Activated gamma-delta T cell (primary cell): ENCODE data around the gene WBP1L.
"Not testable (repeated sequence)": the region's sequence is repeated elsewhere in the genome, so short reads cannot be mapped to it uniquely, and the experiment has no call there.

Experiments used
- DNase-seq: peaks from one replicate; lab custom pipeline; 2025; lab: John Stamatoyannopoulos, UW

WBP1L gene

DNA sequence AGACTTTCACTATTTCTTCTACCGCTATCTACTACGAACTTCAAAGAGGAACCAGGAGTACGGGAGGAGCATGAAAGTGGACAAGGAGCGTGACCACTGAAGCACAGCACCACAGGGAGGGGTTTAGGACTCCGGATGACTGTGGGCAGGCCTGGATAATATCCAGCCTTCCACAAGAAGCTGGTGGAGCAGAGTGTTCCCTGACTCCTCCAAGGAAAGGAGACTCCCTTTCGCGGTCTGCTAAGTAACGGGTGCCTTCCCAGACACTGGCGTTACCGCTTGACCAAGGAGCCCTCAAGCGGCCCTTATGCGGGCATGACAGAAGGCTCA is 15.2 kb downstream of the WBP1L start:
- DNase-seq: not testable (repeated sequence)

DNA sequence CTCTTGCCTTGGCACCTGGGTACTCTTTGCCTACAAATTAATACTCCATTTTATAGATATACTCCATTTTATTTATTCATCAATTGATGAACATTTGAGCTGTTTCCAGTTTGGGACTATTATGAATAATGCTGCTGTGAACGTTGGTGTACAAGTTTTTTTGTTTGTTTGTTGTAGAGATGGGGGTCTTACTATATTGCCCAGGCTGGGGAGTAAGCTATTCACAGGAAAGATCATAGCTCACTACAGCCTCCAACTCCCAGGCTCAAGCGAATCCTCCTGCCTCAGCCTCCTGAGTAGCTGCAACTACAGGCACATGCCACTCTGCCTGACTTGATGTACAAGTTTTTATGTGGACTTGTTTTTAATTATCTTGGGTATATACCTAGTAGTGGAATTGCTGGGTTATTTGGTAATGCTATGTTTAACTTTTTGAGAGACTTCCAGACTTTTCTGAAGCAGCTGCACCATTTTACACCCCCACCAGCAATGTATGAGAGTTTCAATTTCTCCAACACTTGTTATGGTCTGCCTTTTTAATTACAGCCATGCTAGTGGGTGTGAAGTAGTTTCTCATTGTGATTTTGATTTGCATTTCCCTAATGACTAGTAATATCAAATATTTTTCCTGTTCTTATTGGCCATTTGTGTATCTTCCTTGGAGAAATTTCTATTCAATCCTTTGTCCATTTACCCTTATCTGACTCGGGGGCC is 15.9 kb downstream of the WBP1L start:
- DNase-seq: no peak

- no peak for DNase-seq
Observed at GRCh38 chr10:102761981-102762380, 18.2 kb downstream of the WBP1L start.

DNA sequence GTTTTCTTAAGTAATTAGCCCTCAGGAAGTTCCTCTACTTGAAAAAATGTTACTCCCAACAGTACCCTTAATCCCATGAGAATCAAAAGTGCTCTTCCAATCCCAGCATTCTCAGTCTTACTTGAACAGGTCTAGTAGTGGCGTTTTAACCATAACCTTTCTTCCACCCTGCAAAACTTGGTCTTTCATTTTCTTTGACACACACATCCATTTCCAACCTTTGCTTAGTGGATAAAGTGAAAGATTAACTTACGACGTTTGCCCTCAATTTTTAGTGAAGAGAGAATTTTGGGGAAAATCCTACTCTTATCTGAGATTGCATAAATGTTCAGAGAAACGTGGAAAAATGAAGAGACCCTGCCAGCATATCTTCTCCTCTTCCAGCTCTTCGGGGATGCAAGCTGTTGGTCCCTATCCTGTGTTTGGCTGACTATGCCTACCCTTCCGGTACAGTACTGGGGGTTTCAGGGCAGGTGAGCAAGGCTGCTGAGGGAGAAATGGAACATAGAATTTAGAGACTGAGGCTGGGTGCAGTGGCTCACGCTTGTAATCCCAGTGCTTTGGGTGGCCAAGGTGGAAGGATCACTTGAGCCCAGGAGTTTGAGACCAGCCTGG is 18.8 kb downstream of the WBP1L start:
- no peak for DNase-seq

DNA sequence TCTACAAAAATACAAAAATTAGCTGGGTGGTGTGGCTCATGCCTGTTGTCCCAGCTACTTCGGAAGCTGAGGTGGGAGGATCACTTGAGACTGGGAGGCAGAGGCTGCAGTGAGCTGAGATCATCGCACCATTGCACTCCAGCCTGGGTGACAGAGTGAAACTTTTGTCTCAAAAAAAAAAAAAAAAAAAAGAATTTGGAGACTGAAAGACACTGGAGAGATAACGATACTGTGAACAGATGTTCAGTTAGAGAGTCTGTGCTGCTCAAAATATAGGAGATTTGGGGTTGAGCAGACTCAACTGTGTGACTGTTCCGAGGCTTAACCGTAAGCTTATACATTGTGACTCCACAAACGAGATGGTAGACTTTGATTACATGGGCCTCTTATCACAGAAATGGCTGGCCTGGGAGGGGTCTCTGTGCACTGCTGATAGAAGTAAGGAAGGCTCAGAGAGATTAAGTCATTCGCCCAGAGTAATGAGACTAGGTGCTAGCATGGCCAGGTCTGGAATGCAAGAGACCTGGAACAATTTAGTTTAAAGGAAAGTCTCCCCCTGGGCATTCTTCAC is 19.4 kb downstream of the WBP1L start:
- no peak for DNase-seq

DNA sequence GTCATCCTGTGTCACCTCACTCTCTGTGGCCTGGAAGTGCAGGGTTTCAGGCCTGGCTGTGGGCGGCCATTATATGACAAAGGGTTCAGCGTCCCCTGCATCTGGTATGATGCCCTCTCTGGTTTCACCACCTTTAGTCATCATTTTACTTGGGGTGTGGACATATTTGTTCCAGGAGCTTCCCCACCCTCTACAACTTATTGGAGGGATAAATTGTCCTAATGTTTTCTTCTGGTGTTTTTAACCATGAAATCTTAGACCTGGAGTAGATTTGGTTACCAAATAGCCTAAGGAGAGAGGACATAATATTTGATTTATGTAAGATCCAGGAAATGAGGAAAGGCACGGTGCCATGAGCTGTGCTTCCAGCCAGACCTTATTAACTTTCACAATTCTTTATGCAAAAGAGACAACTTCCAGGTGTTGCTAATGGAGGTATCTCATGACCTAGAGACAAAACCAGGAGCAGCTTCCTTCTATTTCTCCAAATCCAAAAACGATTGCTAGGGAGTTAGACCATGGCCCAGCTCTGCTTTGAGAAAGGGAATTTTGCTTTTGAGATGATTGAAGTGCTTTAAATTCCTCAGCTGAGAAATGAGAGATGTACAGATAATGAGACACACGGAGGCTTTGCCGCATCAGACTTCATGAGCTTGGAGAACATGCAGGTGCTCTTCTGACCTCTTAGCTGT is 20.9 kb downstream of the WBP1L start:
- no peak for DNase-seq

- no peak for DNase-seq
Observed at GRCh38 chr10:102765336-102765735, 21.6 kb downstream of the WBP1L start.

GRCh38 chr10:102767428-102768160 is 23.8 kb downstream of the WBP1L start:
- no peak for DNase-seq

- no peak for DNase-seq
Observed at GRCh38 chr10:102769375-102770107, 25.8 kb downstream of the WBP1L start.

DNA sequence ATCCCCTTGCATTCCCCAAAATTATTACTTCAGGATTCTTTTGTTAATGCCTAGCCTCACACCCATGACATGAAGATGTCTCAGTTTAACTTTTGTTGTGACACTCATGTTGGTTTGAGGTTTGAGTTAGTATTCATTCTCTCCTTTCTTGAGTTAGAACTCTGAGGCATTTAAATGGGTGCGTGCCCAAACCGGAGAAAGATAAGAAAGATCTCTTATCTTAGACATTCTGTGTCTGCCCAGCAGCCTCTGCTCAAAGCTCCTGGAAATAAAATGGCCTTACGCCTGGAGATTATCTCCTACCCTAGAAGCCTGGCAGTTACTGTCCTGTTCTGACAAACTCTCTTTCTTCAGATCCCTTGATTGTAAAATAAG is 26.3 kb downstream of the WBP1L start:
- DNase-seq: no peak

DNA sequence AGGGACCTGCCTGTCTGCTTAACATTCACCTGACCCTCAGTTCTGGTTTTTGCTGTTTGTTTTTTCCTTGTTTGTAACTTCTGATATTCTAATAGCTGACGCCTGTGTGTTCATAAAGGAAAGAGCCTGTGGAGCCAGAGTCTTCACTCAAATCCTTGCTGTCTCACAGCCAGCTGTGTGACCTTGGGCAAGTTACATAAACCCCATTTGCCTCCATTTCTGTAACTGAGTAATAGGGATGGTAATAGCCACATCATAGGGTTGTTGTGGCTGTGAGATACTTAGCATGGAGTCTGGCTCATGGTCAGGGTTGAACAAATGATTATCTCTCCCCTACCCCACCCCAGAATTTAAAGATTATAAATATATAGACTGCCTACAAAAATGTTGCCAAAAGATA is 27.0 kb downstream of the WBP1L start:
- DNase-seq: no peak

GRCh38 chr10:102773320-102773719 is 29.6 kb downstream of the WBP1L start:
- DNase-seq: no peak

GRCh38 chr10:102773986-102774385 is 30.2 kb downstream of the WBP1L start:
- DNase-seq: no peak

DNA sequence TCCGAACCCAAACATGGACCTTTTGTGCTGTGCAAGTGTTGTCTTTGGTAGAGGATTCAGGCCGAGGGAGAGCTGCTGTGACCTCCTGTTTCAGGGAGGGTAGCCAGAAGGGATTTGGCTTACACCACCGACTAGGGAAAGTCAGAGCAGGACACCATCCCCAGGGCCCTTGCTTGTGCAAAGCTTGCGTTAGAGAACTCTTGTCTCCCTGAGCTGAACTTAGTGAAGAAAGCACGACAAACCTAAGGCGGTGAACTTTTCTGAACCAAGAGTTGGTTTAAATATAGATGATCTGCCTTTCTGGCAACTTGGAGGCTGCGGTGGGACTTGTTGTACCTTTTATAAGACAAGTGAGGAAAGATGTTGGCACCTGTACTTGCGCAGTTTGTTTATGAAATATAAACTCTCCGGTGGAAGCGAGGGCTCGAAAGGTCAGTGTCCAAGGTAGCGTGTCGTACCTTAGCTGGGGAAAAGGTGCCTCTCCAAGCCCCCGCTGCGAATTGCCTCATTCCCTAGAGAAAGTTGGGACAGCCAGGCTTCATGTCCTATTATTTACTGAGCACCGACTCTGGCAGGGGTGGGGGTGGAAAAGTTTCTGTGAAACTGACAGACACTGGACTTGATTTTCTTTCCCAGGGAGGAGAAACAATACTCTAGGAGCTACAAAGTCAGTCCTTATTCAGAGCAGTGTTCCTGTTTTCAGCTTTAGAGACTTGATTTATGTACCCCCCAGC is 31.6 kb downstream of the WBP1L start:
- no peak for DNase-seq

GRCh38 chr10:102775935-102776669 is 32.4 kb downstream of the WBP1L start:
- no peak for DNase-seq

- no peak for DNase-seq
Observed at GRCh38 chr10:102776779-102777456, 33.2 kb downstream of the WBP1L start.

DNA sequence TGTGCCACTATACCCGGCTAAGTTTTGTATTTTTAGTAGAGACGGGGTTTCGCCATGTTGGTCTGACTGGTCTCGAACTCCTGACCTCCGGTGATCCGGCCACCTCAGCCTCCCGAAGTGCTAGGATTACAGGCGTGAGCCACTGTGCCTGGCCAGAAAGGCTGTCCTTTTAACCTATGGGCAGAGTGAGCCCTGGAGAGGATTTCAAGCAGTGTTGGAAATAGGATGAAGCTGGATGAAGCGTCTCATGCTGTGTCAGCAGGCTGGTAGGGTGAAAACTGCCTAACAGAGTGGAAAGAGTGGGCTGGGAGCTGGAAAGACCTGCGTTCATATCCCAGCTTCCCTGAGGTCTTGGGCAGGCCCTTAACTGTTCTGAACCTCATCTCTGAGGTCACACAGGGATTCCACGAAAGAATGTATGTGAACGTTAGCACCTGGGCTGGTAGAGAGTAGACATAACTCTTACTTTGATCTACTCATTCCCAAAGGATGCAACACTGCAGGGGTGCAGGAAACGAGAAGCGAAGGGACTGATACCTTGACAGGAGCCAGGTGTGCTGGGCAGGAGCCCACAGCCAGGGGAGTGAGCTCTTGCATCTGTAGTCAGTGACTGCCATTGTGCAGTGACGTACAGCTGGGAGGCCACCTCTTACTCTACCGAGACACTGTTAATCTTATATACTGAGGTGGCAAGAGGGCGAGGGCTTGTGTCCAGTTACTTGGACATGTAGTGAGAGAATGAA is 34.1 kb downstream of the WBP1L start:
- DNase-seq: no peak

DNA sequence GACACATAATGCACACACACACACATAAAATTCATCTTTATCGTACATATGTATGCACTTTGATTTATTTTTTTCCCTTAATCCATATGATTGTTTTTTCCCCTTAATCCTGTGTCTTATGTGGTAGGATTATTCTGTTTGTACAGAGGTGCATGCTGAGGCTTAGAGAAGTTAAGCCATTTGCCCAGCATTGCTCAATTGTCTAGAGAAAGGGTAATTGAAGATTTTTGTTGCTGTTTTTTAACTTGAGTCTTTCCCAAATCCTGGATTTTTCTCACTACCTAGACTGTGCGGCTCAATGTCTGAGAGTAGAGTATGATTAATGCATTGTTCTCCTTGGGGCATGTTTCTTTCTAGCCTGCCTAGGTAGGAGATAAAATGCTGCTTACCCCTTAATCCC is 35.0 kb downstream of the WBP1L start:
- no peak for DNase-seq
